Urinary bladder (tissue), 4 donors: ENCODE data around the gene PLCL2. TPM values are rescaled to one million over a fixed set of nuclear protein-coding genes. Genes with fewer than 3 reads are reported as not detected.

ENCODE experiments used
- DNase-seq: peaks from one replicate; pipeline ENCODE4 v3.0.0-alpha.2; 2015; ENCODE audit errors: extremely low spot score
- H3K27ac ChIP-seq: one replicate; pipeline ENCODE4 v1.5.1; 2013; ENCODE audit warnings: low read depth, mild to moderate bottlenecking, moderate library complexity
- H3K36me3 ChIP-seq: one replicate; pipeline ENCODE4 v1.6.1; 2013; ENCODE audit warnings: mild to moderate bottlenecking, moderate library complexity; ENCODE audit not compliant: insufficient read depth
- H3K4me1 ChIP-seq: one replicate; pipeline ENCODE4 v1.6.1; 2013; ENCODE audit warnings: mild to moderate bottlenecking, moderate library complexity; ENCODE audit not compliant: insufficient read depth
- H3K4me3 ChIP-seq: one replicate; pipeline ENCODE4 v1.5.1; 2013; ENCODE audit warnings: low read depth, low read length
- WGBS: extraction: QIAGEN DNeasy Blood & Tissue Kit; methylation state at CpG from one replicate; pipeline ENCODE4 v1.1.7; 2013; 5-methylcytosine and 5-hydroxymethylcytosine counted together
- polyA plus RNA-seq: library from polyadenylated mRNA; stranded (reverse); fragments of 200-250 nt; gene quantifications from one replicate; pipeline ENCODE4 v1.2.3, GENCODE V29; 2013
- total RNA-seq: library from RNA; depleted of rRNA; stranded (reverse); fragments of >200 nt; gene quantifications from one replicate; pipeline ENCODE4 v1.2.3, GENCODE V29; 2014
- donor health status: healthy with polysubstance abuse.
- donor health status: healthy.

The PLCL2 gene
- total and polyA plus RNA-seq, 2 donors = 2.7 to 23.0 TPM

DNA sequence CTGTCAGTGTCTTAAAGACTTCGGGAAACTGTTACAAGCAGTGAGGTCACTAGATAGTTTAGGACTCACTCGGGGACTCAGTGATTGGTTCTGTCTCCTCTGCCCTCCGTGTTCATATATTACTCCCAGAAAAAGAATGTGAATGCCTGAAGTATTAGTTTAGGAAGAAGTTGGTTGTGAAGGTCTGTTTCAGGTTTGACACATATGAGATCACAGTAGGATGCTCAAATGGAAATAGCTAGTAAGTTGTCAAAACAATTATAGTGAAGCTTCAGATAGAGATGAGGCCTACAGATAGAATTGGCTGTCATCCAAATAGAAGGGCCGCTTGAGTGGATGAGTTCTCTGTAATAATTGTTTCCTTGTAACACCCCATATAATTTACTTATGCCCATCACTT lies 172.6 kb downstream of the PLCL2 start:
- no peak overlapping the region for H3K27ac ChIP-seq
- 55% methylated on average over 4 of the region's 4 CpGs for WGBS

DNA sequence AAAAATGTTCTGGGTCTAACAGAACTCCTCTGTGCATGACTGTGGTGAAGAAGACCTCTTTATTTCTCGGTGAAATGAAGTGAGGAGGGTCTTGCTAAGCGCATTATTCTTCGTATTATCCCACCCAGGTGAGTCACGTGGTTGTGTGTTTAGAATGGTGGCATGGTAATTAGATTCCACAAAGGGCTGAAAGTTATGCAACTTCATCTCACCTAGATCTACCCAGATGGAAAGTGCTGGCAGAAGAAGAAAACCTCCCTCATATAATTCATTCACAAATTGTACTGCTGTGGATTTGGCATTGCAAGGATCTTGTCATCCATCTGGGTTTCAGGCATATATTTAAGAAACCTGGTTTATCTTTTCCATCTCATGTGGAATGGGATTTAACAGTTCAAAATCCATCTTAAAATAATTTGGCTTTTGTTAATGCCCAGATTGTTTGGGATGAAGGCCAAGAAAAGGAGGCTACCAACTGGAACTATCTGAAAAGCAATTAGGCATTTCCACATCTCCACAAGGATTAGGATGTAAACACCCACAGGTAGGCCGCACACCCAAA lies 175.3 kb downstream of the PLCL2 start:
- WGBS = 93% methylated on average over 5 of the region's 5 CpGs
- H3K36me3 ChIP-seq = no peaks in the 10 kb centered on the region
- no peak overlapping the region for H3K27ac ChIP-seq
- H3K4me1 ChIP-seq = no peaks in the 10 kb centered on the region
- no peak overlapping the region for H3K4me3 ChIP-seq
- no peak for DNase-seq

More for the DNA sequence above, 172.6 kb downstream of the PLCL2 start:
- H3K4me3 ChIP-seq = no peak overlapping the region
- H3K36me3 ChIP-seq = no peaks in the 10 kb centered on the region
- H3K4me1 ChIP-seq = no peaks in the 10 kb centered on the region
- DNase-seq = no peak

DNA sequence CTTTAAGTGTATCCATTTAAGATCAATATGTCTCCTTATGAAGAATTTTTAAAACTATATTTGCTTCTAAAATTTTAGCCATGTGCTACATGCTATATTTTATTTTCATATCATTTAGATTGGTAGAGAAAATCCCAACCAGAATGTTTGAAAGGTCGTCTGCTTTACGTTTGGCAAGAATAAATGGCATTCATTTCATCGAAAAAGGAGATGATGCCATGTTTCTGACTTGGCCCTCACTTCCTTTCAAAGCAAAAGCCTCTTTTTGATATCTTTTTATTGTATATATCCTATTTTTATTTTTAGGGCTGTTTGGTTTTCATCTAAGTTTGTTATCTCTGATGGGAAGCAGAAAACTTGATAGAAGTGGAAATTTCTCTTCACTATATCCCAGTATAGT lies 176.2 kb downstream of the PLCL2 start:
- H3K4me3 ChIP-seq = no peak overlapping the region
- DNase-seq = no peak
- no peak overlapping the region for H3K27ac ChIP-seq
- 81% methylated on average over 3 of the region's 3 CpGs for WGBS
- no peaks in the 10 kb centered on the region for H3K4me1 ChIP-seq
- H3K36me3 ChIP-seq = no peaks in the 10 kb centered on the region

DNA sequence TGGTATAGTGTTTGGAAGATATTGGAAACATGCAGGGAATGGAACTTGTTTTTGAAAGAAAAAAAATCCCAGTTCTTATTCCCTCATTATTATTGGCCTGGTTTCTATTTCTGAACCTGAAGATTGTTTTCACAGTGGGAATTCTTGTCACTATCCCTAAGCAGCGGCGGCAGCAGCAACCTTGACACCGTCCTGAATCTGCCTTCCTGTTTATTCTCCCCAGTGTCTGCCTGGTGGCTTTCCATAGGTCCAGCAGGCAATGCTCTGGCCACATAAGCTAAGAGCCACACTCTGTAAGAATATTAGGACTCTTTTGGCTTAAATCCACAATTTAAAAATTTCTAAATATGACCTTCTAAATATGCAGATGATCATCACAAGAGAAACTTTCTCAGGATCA lies 178.0 kb downstream of the PLCL2 start:
- WGBS = 48% methylated on average over 3 of the region's 3 CpGs
- Histone ChIP-seq H3K36me3 (no peaks in the 10 kb centered on the region), H3K4me1 (no peaks in the 10 kb centered on the region), H3K27ac (no peak overlapping the region), H3K4me3 (no peak overlapping the region)
- no peak for DNase-seq

GRCh38 chr3:17063596-17063995 lies 178.8 kb downstream of the PLCL2 start:
- 74% methylated on average over 3 of the region's 3 CpGs for WGBS
- Histone ChIP-seq H3K4me1 (no peaks in the 10 kb centered on the region), H3K27ac (no peak overlapping the region), H3K4me3 (no peak overlapping the region), H3K36me3 (peaks cover 2% of the 10 kb centered on the region)
- no peak for DNase-seq

DNA sequence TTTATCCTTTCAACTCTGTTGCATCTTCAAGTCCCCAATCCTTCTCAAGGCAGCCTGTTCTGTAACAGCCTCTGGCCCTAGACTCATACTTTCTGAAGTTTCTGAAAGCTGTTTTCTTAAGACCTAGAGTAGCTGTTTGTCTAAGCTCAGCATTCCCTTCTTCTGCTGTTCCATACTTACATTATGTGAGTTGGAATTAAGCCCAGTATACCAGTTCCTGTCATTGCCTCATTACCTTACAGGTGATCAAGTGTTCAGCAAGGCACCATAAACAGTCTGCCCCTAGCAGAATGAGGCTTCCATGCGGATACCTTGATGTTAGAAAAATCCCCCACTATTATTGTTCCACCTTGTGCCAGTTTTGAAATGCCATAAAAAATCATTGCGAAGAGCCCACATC lies 180.6 kb downstream of the PLCL2 start:
- 74% methylated on average over 2 of the region's 2 CpGs for WGBS
- Histone ChIP-seq H3K4me1 (peaks cover 2% of the 10 kb centered on the region), H3K4me3 (no peak overlapping the region), H3K27ac (no peak overlapping the region), H3K36me3 (peaks cover 2% of the 10 kb centered on the region)
- DNase-seq = no peak

DNA sequence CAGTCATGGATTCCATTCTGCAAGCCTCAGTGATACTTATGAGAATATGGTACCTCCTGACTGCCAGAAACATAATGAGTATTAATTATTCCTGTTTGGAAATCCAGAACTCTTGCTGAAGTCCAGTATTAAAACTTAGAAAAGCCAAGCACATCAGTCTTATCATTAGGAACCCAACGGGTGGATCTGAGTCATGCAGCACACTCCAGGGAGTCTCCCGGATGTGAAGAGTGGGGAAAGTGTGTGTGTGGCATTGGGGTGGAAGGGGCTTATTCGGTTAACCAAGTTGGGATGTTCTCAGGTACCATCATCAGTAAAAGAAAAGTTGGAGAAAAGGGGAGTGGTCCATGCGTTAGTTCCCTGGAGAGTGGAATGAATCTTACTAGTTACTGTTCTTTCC lies 181.1 kb downstream of the PLCL2 start:
- no peak for DNase-seq
- 85% methylated on average over 4 of the region's 4 CpGs for WGBS

DNA sequence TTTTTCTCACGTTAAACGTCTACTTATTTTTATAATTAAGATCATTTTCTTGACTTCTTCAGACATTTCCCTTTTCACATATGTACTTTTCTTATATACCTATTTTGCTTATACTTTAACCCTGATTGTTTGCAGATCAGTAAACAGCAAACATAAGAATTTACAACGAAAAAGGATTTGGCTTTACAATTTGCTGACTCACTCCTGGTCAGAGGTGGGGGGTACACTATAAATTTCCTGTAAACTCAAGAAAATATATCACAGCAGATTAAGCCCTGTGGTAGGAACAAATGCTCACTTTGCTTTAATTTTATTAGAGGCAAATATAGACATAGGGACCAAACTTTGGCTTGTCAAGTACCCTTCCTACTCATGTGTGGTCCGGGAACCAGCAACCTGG lies 185.0 kb downstream of the PLCL2 start:
- H3K27ac ChIP-seq = no peak overlapping the region
- H3K4me3 ChIP-seq = no peak overlapping the region

More for the DNA sequence above, 181.1 kb downstream of the PLCL2 start:
- Histone ChIP-seq H3K4me3 (no peak overlapping the region), H3K27ac (no peak overlapping the region), H3K36me3 (peaks cover 2% of the 10 kb centered on the region), H3K4me1 (peaks cover 2% of the 10 kb centered on the region)

GRCh38 chr3:17070161-17070959 lies 185.6 kb downstream of the PLCL2 start:
- Histone ChIP-seq H3K36me3 (peaks cover 2% of the 10 kb centered on the region), H3K4me1 (peaks cover 2% of the 10 kb centered on the region), H3K27ac (no peak overlapping the region), H3K4me3 (no peak overlapping the region)
- no peak for DNase-seq
- WGBS = 26% methylated on average over 5 of the region's 5 CpGs

More for the DNA sequence above, 185.0 kb downstream of the PLCL2 start:
- Histone ChIP-seq H3K4me1 (peaks cover 2% of the 10 kb centered on the region), H3K36me3 (peaks cover 2% of the 10 kb centered on the region)
- DNase-seq = no peak
- 90% methylated on average over 4 of the region's 4 CpGs for WGBS

- no peak for DNase-seq
- H3K4me3 ChIP-seq = no peak overlapping the region
- WGBS = 97% methylated on average over 1 of the region's 1 CpG
- no peaks in the 10 kb centered on the region for H3K4me1 ChIP-seq
- no peak overlapping the region for H3K27ac ChIP-seq
- no peaks in the 10 kb centered on the region for H3K36me3 ChIP-seq
These were observed 189.8 kb downstream of the PLCL2 start for GRCh38 chr3:17074559-17074958.

DNA sequence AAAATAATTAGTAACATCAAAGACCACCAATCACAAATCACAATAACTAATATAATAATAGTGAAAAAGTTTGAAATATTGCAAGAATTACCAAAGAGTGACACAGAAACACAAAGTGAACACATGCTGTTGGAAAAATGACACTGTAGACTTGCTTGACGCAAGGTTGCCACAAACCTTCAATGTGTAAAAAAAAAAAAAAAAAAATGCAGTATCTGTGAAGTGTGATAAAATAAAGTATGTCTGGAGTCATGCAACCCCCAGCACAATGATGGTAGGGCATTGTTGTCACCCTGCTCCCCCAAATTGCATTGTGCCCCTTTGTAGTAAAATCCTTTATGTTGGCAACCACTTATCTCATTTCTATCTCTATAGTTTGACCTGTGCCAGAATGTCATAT lies 190.6 kb downstream of the PLCL2 start:
- no peak overlapping the region for H3K4me3 ChIP-seq
- H3K27ac ChIP-seq = no peak overlapping the region
- no peaks in the 10 kb centered on the region for H3K36me3 ChIP-seq
- DNase-seq = no peak
- H3K4me1 ChIP-seq = no peaks in the 10 kb centered on the region
- 96% methylated on average over 1 of the region's 1 CpG for WGBS

- 95% methylated on average over 1 of the region's 1 CpG for WGBS
- Histone ChIP-seq H3K27ac (no peak overlapping the region), H3K4me1 (no peaks in the 10 kb centered on the region), H3K4me3 (no peak overlapping the region), H3K36me3 (no peaks in the 10 kb centered on the region)
- no peak for DNase-seq
These were observed 191.2 kb downstream of the PLCL2 start for GRCh38 chr3:17075907-17076306.

DNA sequence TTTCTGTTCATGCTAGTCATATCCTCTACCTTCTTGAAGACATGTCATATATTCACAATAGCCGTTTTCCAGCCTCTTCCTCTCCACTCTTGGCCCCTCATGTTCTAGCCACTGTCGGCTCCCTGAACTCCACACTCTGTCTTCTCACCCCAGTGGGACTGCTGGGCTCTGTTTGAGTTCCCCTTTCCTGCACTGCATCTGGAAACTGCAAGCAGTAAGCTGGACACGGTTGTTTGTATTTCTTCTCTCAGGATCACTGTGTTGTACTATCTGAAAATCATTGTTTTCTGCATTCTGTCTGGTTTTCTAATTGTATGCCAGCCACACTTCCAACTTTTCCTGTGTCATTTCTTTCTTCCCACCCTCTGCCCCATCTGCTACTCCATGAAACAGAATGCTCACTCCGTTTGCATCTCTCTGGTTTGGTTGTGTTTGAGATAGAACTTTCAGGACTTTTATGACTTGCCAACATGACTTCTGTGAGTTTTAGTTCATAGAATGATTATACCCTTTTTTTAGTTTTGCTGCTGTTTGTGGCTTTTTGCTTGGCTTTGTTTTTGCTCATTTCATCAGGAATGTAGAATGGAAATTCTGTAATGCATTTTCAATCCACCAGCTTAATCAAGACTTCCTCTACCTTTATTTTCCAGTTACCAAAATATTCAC lies 192.3 kb downstream of the PLCL2 start:
- Histone ChIP-seq H3K36me3 (no peaks in the 10 kb centered on the region), H3K4me3 (no peak overlapping the region), H3K4me1 (no peaks in the 10 kb centered on the region), H3K27ac (no peak overlapping the region)
- WGBS = 61% methylated on average over 4 of the region's 4 CpGs
- DNase-seq = no peak

DNA sequence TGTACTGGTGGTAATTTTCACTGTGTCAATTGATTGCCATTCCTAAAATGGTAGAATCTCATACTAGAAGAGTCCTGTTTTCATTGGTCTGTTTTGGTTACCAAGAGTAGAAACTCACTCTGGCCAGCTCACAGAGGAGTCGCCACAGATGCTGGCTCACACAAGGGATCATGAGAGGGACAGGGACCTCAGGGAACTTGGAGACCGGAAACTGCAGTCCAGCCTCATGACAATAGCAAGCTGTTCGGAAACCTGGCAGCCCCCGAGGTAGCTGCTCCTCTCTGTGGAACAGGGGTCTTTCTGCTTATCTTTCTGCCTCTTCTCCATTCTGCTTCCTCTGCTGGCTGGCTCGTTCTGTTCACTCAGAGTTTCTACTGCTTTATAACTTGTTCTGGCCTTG lies 192.9 kb downstream of the PLCL2 start:
- DNase-seq = no peak
- 59% methylated on average over 5 of the region's 5 CpGs for WGBS
- H3K4me1 ChIP-seq = no peaks in the 10 kb centered on the region
- H3K36me3 ChIP-seq = no peaks in the 10 kb centered on the region
- no peak overlapping the region for H3K4me3 ChIP-seq
- no peak overlapping the region for H3K27ac ChIP-seq
